NCI-H1092 treated with DMSO at 0.1 percent for 48 hours (cell line): Measurements from ENCODE around the gene PLA2G4A.

Experiments used
- DNase-seq: peaks from one replicate; lab custom pipeline; 2025; lab: John Stamatoyannopoulos, UW

The PLA2G4A gene

GRCh38 chr1:187032316-187032981 is 203.7 kb downstream of the PLA2G4A start:
- DNase-seq = no peak

GRCh38 chr1:187032982-187033692 is 204.4 kb downstream of the PLA2G4A start:
- DNase-seq = no peak

GRCh38 chr1:187033693-187034390 is 205.1 kb downstream of the PLA2G4A start:
- no peak for DNase-seq

- no peak for DNase-seq
Observed at GRCh38 chr1:187034501-187034900, 205.8 kb downstream of the PLA2G4A start.

- DNase-seq = no peak
Observed at GRCh38 chr1:187037973-187038553, 209.3 kb downstream of the PLA2G4A start.
